Psoas muscle (tissue), 8 donors: ENCODE measurements around the gene CCND3. TPM values are rescaled to one million over a fixed set of nuclear protein-coding genes. Genes with fewer than 3 reads are reported as not detected.

Experiments
- ATAC-seq, 4 donors: fragments of 200-7000 bp; cut with Tn5 transposase; one replicate each; pipeline ENCODE4 v1.9.1; 2020; ENCODE audit warnings: moderate library complexity in 3 of 4, mild to moderate bottlenecking in 2 of 4
- DNase-seq, 2 donors: peaks; one replicate each; pipeline ENCODE4 v3.0.0-alpha.2; 2020
- H3K27ac ChIP-seq: fragments of 200-600 bp; one replicate; pipeline ENCODE4 v1.8.0; 2022
- H3K27me3 ChIP-seq, 3 donors: fragments of 200-600 bp in 1 of 3; one replicate each; pipeline versions ENCODE4 v1.6.1 to v1.8.0; 2013 to 2022; ENCODE audit warnings: low read length in 2 of 3, mild to moderate bottlenecking in 2 of 3, moderate library complexity in 1 of 3; ENCODE audit not compliant: insufficient read depth in 3 of 3
- H3K36me3 ChIP-seq, 2 donors: fragments of 200-600 bp in 1 of 2; one replicate each; pipeline versions ENCODE4 v1.6.1 to v1.8.0; 2013 to 2022; ENCODE audit warnings: low read depth in 1 of 2, mild to moderate bottlenecking in 1 of 2, moderate library complexity in 1 of 2; ENCODE audit not compliant: insufficient read depth in 1 of 2
- H3K4me1 ChIP-seq: fragments of 200-600 bp; one replicate; pipeline ENCODE4 v1.8.0; 2022
- H3K4me3 ChIP-seq: fragments of 200-600 bp; one replicate; pipeline ENCODE4 v1.8.0; 2022; ENCODE audit warnings: mild to moderate bottlenecking
- H3K9me3 ChIP-seq: fragments of 200-600 bp; one replicate; pipeline ENCODE4 v1.8.0; 2022
- WGBS, 3 donors: extraction: QIAGEN DNeasy Blood & Tissue Kit; methylation state at CpG; one replicate each; pipeline versions ENCODE4 v1.1.6 to v1.1.7; 2013; 5-methylcytosine and 5-hydroxymethylcytosine counted together
- intact Hi-C, 2 donors: fragments of 100-400 bp; cut with DNase I; formaldehyde crosslinking; loops; one replicate each; pipeline versions ENCODE4 v1.11.0 to v1.14.2; 2022
- polyA plus RNA-seq, 3 donors: library from polyadenylated mRNA; stranded (reverse); fragments of 200-250 nt; gene quantifications; one replicate each; pipeline ENCODE4 v1.2.3, GENCODE V29; 2013
- total RNA-seq, 4 donors: library from RNA; stranded (reverse); fragmentation: NEBNext Ultra II Directional in 2 of 4; extraction: Animal tissue kit (Norgen Biotek cat#: 25700) in 2 of 4; gene quantifications; one replicate each; pipeline versions ENCODE4 v1.2.1 to v1.2.4, GENCODE V29; 2021 to 2023
- TF ChIP-seq, protein P1 (sequence below): fragments of 200-600 bp; IDR thresholded peaks from one replicate; pipeline ENCODE4 v1.8.0; 2022; ENCODE audit warnings: antibody characterized with exemption
- donor health status: healthy with polysubstance abuse.
- donor health status: DM: no; HTN: no; CAD: no; lungs with moderate emphysema.
- donor health status: Bipolar disorder and iron deficiency.
- donor health status: healthy.
- donor health status: DM: yes; HTN: yes; CAD: no.
- donor health status: DM: no; HTN: no; CAD: no.
- donor health status: DM: no; HTN: no; CAD: no.
- donor health status: DM: yes; HTN: yes; CAD: no.

The CCND3 gene
- total and polyA plus RNA-seq, 7 donors, result 9.2 to 29.1 (median 19.9) TPM

DNA sequence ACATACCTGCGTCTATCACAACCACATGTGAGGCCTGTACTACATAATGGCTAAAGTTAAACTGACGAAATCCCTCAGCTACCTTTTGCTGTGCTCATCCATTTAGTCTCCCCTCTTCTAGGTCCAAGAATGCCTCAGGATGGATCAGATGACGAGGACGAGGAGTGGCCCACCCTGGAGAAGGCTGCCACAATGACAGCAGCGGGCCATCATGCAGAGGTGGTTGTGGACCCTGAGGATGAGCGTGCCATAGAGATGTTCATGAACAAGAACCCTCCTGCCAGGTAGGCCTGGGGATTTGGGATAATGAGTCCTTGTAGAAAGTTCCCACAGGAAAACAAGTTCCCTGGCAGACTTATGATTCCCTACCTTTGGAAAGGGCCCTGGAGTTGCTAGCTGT lies 14.4 kb downstream of the CCND3 start:
- DNase-seq (no peak), ATAC-seq (no peak)
- Histone ChIP-seq H3K4me3 (no peak overlapping the region), H3K27me3 (no peaks in the 10 kb centered on the region), H3K27ac (no peak overlapping the region), H3K4me1 (peaks cover 13% of the 10 kb centered on the region), H3K9me3 (no peaks in the 10 kb centered on the region), H3K36me3 (peaks cover 18 to 77% of the 10 kb centered on the region in 2 donors)
- TF ChIP-seq, protein P1, sequence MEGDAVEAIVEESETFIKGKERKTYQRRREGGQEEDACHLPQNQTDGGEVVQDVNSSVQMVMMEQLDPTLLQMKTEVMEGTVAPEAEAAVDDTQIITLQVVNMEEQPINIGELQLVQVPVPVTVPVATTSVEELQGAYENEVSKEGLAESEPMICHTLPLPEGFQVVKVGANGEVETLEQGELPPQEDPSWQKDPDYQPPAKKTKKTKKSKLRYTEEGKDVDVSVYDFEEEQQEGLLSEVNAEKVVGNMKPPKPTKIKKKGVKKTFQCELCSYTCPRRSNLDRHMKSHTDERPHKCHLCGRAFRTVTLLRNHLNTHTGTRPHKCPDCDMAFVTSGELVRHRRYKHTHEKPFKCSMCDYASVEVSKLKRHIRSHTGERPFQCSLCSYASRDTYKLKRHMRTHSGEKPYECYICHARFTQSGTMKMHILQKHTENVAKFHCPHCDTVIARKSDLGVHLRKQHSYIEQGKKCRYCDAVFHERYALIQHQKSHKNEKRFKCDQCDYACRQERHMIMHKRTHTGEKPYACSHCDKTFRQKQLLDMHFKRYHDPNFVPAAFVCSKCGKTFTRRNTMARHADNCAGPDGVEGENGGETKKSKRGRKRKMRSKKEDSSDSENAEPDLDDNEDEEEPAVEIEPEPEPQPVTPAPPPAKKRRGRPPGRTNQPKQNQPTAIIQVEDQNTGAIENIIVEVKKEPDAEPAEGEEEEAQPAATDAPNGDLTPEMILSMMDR, result no peak
- WGBS, 3 donors, result 85 to 90% (median 86%) methylated on average over 6 of the region's 6 CpGs
- intact Hi-C loops, result no loop called here

- Histone ChIP-seq H3K27ac (peak overlapping the region; percentile 99), H3K36me3 (peaks cover 0 to 27% of the 10 kb centered on the region in 2 donors), H3K27me3 (no peaks in the 10 kb centered on the region), H3K4me3 (peak overlapping the region; percentile 87), H3K9me3 (no peaks in the 10 kb centered on the region), H3K4me1 (peaks cover 30% of the 10 kb centered on the region)
- 6 to 7% (median 7%) methylated on average over 7 of the region's 7 CpGs for WGBS, 3 donors
- DNase-seq (no peak), ATAC-seq (no peak)
- intact Hi-C loops, result loop anchor here (2.0 to 5.0 kb wide), 2 partner anchors 15 to 295 kb away; partner anchors contain the start of gene MRPS10 (in 2 of the 2)
- TF ChIP-seq, protein P1, result no peak
Measured at GRCh38 chr6:41922154-41922553, 19.5 kb downstream of the CCND3 start.

DNA sequence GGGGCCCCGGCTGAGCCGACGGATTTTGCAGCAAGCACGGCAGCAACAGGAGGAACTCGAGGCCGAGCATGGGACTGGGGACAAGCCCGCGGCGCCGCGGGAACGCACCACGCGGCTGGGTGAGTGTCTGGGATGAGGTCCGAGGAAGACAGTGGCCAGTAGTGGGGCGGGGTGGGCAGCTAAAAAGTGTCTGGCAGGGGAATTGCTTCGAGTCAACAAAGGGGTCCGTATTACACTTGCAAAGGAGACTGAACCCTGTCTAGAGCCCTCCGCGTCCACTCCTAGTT lies 20.0 kb downstream of the CCND3 start:
- Histone ChIP-seq H3K27ac (peak overlapping the region; percentile 99), H3K4me1 (peaks cover 30% of the 10 kb centered on the region), H3K4me3 (peak overlapping the region; percentile 87), H3K9me3 (no peaks in the 10 kb centered on the region), H3K27me3 (no peaks in the 10 kb centered on the region), H3K36me3 (peaks cover under 1 to 27% of the 10 kb centered on the region in 2 donors)
- intact Hi-C loops, result loop anchor here (2.0 to 5.0 kb wide), 2 partner anchors 135 to 296 kb away; partner anchors contain the start of genes MRPS10 (in 2 of the 2) and TOMM6 (in 2 of the 2)
- DNase-seq (no peak), ATAC-seq (peak; percentile 12 to 46 (median 26))
- TF ChIP-seq, protein P1, result no peak
- WGBS, 3 donors, result 0% methylated on average over 20 of the region's 20 CpGs

GRCh38 chr6:41920921-41921711 lies 20.5 kb downstream of the CCND3 start, which contains the start of the genes BYSL and MED20:
Gene BYSL (plus strand): TSS chr6:41921499. CDS start chr6:41921563, 64 bp downstream.
Gene MED20 (minus strand): TSS chr6:41921139. CDS start chr6:41921018, 121 bp downstream.
- H3K27ac ChIP-seq, result peak within 1 kb of the TSS; percentile 99
- H3K4me1 ChIP-seq, result peaks cover 30% of the 10 kb centered on the region
- H3K9me3 ChIP-seq, result no peaks in the 10 kb centered on the region
- peak; percentile 92 to 96 for DNase-seq
- TF ChIP-seq, protein P1, result peak; percentile 96
- no peaks in the 10 kb centered on the region for H3K27me3 ChIP-seq
- ATAC-seq, result peak; percentile 97 to 99 (median 98)
- 0 to 1% (median 0%) methylated on average over 53 to 55 of the region's 55 CpGs for WGBS, 3 donors
- intact Hi-C loops, result loop anchor here (2.0 to 5.0 kb wide), 2 partner anchors 134 to 296 kb away; partner anchors contain the start of genes MRPS10 (in 2 of the 2) and TOMM6 (in 2 of the 2)
- H3K36me3 ChIP-seq, result peaks cover 2 to 30% of the 10 kb centered on the region in 2 donors
- H3K4me3 ChIP-seq, result peak within 1 kb of the TSS; percentile 87
